Mesodermal cell (in vitro differentiated cells): ENCODE data around the gene RTBDN.
A peak's percentile ranks its signal among the peaks of the same experiment; 100 is the strongest.
"Not testable (repeated sequence)": the region's sequence is repeated elsewhere in the genome, so short reads cannot be mapped to it uniquely, and the experiment has no call there.

Source experiments
- H3K27ac ChIP-seq: 2 replicates; pipeline ENCODE4 v1.7.0; 2013; ENCODE audit warnings: mild to moderate bottlenecking, low read depth, low read length, moderate library complexity; ENCODE audit not compliant: severe bottlenecking
- H3K36me3 ChIP-seq: 2 replicates; pipeline ENCODE4 v1.7.1; 2013; ENCODE audit warnings: mild to moderate bottlenecking, low read length, moderate library complexity; ENCODE audit not compliant: control insufficient read depth, insufficient read depth
- H3K4me1 ChIP-seq: one replicate; pipeline ENCODE4 v1.7.1; 2013; ENCODE audit warnings: mild to moderate bottlenecking, low read length; ENCODE audit not compliant: insufficient read depth, control insufficient read depth, poor library complexity, severe bottlenecking
- H3K4me3 ChIP-seq: 2 replicates; pipeline ENCODE4 v1.7.0; 2013; ENCODE audit warnings: low read length, control low read depth, mild to moderate bottlenecking; ENCODE audit not compliant: insufficient read depth, poor library complexity, severe bottlenecking; ENCODE audit errors: extremely low read depth
- H3K9me3 ChIP-seq: 2 replicates; pipeline ENCODE4 v1.7.1; 2013; ENCODE audit warnings: mild to moderate bottlenecking, low read length, moderate library complexity; ENCODE audit not compliant: control insufficient read depth
- WGBS, 2 experiments: methylation state at CpG; one replicate each; pipeline ENCODE4 v1.1.5; 2013; ENCODE audit warnings: missing lambda C conversion rate in 2 of 2; ENCODE audit not compliant: insufficient coverage in 2 of 2; 5-methylcytosine and 5-hydroxymethylcytosine counted together

RTBDN gene

DNA sequence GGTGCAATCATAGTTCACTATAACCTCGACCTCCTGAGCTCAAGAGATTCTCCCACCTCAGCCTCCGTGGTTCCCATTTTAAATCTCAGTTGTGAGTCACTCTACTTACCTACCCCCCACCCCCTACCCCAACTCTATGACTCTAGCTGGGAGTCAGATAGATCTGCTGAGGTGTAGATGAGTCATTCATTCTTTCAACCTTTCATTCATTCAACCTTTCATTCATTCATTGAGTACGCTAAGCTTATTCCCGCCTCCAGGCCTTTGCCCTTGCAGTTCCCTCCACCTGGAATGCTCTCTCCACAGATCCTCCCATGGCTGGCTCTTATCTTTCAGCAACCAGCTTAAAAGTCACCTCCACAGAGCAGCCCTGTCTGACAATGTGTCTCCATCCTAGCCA lies 2.8 kb upstream of the RTBDN start:
- H3K4me3 ChIP-seq, result no peak overlapping the region
- H3K36me3 ChIP-seq, result no peaks in the 10 kb centered on the region
- no peaks in the 10 kb centered on the region for H3K9me3 ChIP-seq
- no peak overlapping the region for H3K27ac ChIP-seq
- H3K4me1 ChIP-seq, result peaks cover 2% of the 10 kb centered on the region
- WGBS, 2 experiments, result 80% methylated on average over 2 of the region's 4 CpGs

DNA sequence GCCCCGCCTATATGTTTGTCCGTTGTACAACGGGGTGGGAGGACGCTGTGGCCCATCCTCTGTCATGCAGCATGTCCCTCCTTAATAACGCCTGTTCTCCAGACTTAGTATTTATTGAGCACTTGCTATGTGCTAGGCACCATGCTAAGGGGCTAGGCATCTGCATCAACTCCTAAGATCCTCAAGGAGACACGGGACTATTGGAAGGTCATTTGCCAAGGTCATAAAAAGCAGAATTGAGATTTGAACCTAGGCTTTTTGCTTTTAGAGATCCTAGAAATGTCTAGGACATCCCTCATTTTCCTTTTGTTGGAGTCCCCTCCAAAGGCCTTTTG lies 2.1 kb upstream of the RTBDN start:
- WGBS, 2 experiments, result 7 to 23% methylated on average over 4 to 5 of the region's 6 CpGs
- Histone ChIP-seq H3K4me1 (peaks cover 2% of the 10 kb centered on the region), H3K36me3 (no peaks in the 10 kb centered on the region), H3K27ac (no peak overlapping the region), H3K4me3 (no peak overlapping the region), H3K9me3 (no peaks in the 10 kb centered on the region)

DNA sequence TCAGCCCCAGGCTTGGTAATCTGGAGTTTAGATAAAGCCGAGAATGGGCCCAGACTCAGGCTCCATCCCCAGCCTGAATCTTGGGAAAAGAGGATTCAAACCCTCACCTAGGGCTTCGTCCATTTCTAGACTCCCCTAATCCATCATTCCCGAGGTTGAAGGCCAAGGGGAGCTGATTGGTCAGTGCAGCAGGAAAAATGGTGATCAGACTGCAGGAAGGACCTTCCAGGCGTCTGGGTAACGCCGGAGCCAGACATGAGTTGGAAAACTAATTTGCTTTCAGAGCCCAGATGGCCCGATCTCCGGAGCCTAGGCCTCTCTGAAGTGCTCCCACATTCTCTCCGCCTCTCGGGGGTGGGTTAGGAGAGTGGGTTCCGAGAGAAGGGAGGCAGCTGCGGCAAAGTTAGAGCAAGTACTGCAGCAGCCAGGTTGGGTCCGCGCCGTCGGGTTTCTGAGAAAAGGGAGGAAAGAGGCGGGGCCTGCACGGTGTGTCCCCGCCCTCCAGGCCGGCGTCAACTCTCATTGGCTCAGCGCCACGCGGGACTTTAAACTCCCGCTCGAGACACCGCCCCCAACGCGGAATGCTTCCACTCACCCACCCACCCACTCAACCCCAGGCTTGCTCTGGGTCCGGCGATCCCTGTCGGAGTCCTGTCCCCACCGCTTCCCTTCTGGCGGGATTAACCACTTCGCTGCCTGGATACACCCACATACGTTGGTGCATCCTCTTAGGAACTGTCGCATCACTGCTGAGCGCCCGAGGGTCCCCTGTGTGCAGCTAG lies 788 bp upstream of the RTBDN start:
- H3K9me3 ChIP-seq, result no peaks in the 10 kb centered on the region
- WGBS, 2 experiments, result 22 to 27% methylated on average over 27 to 32 of the region's 39 CpGs
- no peaks in the 10 kb centered on the region for H3K36me3 ChIP-seq
- peaks cover 2% of the 10 kb centered on the region for H3K4me1 ChIP-seq
- H3K27ac ChIP-seq, result no peak overlapping the region
- H3K4me3 ChIP-seq, result no peak overlapping the region

DNA sequence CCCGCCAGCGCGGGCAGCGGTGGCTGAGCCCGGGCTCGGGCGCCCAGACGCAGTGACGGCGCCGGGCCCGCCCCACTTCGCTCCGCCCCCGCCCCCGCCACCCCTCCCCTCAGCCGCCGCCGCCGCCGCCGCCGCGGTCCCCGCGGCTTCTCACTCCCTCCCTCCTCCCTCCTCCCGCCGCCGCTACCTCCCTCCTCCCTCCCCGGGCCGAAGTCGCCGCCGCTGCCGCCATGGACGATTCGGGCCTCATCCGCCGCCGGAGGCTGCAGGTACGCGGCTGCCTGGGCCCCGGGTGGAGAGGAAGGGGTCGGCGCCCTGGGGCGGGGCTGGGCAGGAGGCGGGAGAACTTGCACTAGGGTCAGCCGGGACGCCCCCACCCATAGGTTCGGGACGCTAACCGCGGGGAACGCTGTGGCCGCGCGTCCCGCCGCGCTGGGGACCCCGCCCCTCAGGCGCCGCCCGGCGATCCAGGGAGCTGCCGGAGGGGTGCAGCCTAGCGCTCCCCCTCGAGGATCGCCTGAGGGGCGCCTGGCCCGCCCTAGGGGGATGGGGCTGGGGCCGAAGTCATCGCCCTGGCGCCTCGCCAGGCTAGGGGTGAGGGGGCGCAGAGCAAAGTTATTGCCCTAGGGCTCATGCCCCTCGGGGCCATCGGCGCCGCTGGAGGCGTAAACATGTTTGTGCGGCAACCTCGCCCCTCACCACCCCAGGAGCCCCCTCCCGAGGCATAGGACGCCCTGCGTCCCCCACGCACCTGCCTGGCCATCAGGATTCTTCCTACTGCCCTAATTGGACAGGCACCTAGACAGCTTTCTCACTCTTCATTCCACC lies 427 bp downstream of the RTBDN start:
- Histone ChIP-seq H3K9me3 (no peaks in the 10 kb centered on the region), H3K27ac (no peak overlapping the region), H3K36me3 (no peaks in the 10 kb centered on the region), H3K4me1 (peaks cover 2% of the 10 kb centered on the region), H3K4me3 (peak overlapping the region; percentile 58)
- WGBS, 2 experiments, result 0 to 1% methylated on average over 15 to 46 of the region's 87 CpGs

DNA sequence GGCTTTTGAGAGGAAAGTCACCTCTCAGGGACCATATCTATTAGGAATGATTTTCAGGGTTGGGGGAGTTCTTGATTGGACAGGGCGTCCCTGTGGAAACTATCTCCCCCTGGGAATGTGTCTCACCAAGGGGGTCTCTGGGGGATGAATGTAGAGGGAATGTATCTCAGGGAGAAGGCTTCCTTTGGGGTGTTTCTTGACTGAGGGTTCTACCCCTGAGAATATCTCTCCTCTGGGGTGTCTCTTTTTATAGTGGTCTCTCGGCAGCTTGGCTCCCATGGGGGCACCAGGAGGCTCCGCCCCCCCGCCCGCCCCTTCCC lies 1.0 kb downstream of the RTBDN start:
- Histone ChIP-seq H3K9me3 (no peaks in the 10 kb centered on the region), H3K36me3 (no peaks in the 10 kb centered on the region), H3K27ac (no peak overlapping the region), H3K4me1 (peaks cover 2% of the 10 kb centered on the region), H3K4me3 (no peak overlapping the region)
- 17% methylated on average over 1 of the region's 5 CpGs; no CpG with 5 or more reads in 1 of the 2 experiments for WGBS, 2 experiments

DNA sequence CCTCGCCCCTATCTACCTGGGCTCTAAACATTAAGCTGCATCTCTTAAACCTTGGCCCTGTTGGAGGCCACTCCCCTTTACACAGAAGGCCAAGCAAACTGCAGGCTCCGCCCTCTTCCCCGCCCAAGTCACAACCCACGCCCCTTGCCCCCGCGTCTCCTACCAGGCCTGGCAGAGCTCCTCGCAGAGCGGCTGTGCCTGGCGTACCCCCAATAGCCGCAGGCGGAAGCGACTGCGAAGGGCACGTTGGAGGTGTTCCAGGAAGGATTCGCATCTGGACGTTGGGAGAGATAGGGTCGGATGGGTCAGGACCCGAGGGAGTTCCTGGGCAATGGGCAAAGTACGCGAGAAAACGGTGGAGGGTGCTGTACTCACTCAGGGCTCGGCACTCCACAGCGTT lies 5.9 kb downstream of the RTBDN start:
- H3K4me1 ChIP-seq, result peaks cover 2% of the 10 kb centered on the region
- 31 to 32% methylated on average over 16 to 20 of the region's 23 CpGs for WGBS, 2 experiments
- H3K9me3 ChIP-seq, result no peaks in the 10 kb centered on the region
- no peak overlapping the region for H3K27ac ChIP-seq
- no peaks in the 10 kb centered on the region for H3K36me3 ChIP-seq
- no peak overlapping the region for H3K4me3 ChIP-seq

DNA sequence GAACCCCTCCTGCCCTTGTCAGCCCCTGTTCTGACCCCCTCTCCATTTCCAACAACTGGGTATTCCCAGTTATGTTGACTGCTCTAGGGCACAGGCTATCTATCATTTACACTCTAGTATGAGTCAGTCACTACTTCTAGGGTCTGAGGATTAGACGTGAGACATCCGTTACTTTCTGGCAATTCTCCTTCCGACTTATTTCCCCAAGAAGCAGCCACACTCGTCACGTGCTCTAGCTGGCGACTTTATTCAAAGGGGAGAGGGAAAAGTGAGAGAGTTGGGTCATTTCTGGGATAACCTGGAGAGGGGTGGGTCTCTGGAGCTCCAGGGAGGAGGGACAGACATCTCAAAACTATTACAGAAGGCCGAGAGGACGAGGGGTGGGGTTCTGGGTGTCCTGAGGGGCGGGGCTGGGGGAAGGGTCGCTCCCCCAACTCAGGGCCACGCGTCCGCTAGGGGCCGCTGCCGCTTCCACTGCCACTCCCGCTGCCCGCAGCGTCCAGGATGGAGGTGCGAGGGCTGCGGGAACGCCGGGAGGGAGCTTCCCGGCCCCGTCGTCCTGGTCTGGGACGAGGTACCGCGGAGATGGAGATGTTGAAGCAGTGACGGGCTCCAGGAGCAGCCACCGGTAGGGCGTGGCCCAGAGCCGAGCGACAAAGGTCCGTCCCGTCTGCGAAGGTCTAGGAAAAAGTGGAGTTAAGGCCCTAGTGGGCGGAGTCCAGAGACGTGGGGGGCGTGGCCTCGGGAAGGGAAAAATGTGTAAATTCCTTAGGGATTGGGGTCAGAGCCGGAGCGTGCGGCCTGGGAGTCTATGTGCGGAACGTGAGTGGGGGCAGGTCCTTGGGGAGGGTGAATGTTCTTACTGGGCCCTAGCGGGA lies 8.9 kb downstream of the RTBDN start:
- H3K9me3 ChIP-seq, result no peaks in the 10 kb centered on the region
- no peaks in the 10 kb centered on the region for H3K36me3 ChIP-seq
- H3K4me1 ChIP-seq, result no peaks in the 10 kb centered on the region
- H3K4me3 ChIP-seq, result peak overlapping the region; percentile 21
- WGBS, 2 experiments, result 5 to 8% methylated on average over 31 to 36 of the region's 46 CpGs
- H3K27ac ChIP-seq, result no peak overlapping the region

DNA sequence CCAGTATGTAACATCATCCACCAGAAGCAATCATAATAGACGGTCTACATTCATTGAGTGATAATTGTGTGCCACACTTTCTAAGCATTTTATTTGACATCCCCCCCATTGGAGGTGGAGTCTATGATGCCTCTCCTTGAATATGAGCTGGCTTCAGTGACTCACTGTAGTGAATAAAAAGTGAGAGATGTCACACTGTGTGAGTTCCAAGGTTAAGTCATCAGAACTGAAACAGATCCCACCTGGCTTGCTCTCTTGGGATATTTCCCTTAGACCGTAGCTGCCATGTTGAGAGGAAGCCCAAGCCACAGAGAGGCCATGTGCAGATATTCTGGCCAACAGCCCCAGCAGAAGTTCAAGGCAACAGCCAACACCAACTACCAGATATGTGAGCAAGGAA lies 12.6 kb downstream of the RTBDN start:
- H3K9me3 ChIP-seq, result no peaks in the 10 kb centered on the region
- no peak overlapping the region for H3K27ac ChIP-seq
- H3K4me3 ChIP-seq, result no peak overlapping the region
- 90 to 100% methylated on average over 1 to 2 of the region's 2 CpGs for WGBS, 2 experiments
- H3K36me3 ChIP-seq, result no peaks in the 10 kb centered on the region
- H3K4me1 ChIP-seq, result no peaks in the 10 kb centered on the region

DNA sequence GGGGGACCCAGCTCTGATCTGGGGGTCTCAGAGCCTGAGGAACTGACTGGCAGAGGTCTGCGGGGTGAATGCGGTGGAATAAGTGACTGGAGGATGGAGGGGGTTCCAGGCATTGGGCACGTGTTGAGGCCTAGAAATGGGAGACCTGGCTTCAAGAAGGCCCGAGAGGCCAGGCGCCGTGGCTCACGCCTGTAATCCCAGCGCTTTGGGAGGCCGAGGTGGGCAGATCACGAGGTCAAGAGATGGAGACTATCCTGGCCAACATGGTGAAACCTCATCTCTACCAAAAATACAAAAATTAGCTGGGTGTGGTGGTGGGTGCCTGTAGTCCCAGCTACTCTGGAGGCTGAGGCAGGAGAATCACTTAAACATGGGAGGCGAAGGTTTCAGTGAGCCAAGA lies 16.6 kb downstream of the RTBDN start:
- not testable (repeated sequence) for H3K4me1 ChIP-seq, H3K4me3 ChIP-seq, H3K27ac ChIP-seq, H3K9me3 ChIP-seq
- peaks cover 20% of the 10 kb centered on the region for H3K36me3 ChIP-seq
- 93 to 94% methylated on average over 8 to 10 of the region's 11 CpGs for WGBS, 2 experiments

DNA sequence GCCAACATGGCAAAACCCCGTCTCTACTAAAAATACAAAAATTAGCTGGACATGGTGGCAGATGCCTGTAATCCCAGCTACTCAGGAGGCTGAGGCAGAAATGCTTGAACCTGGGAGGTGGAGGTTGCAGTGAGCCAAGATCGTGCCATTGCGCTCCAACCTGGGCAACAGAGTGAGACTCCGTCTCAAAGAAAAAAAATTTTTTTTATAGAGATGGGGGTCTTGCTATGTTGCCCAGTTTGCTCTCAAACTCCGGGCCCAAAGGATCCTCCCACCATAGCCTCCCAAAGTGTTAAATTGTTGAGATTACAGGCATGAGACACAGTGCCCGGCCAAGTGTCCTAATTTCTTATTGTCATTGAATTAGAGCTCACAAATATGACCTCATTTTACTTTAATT lies 17.2 kb downstream of the RTBDN start:
- H3K4me3 ChIP-seq, H3K4me1 ChIP-seq, H3K9me3 ChIP-seq, H3K27ac ChIP-seq: not testable (repeated sequence)
- H3K36me3 ChIP-seq, result peaks cover 25% of the 10 kb centered on the region
- 83 to 94% methylated on average over 1 to 2 of the region's 6 CpGs for WGBS, 2 experiments
